NCI-H1105 (cell line): Measurements from ENCODE around the gene MAP1LC3A.

Experiments used
- DNase-seq: peaks from one replicate; lab custom pipeline; 2025; lab: John Stamatoyannopoulos, UW

The MAP1LC3A gene

DNA sequence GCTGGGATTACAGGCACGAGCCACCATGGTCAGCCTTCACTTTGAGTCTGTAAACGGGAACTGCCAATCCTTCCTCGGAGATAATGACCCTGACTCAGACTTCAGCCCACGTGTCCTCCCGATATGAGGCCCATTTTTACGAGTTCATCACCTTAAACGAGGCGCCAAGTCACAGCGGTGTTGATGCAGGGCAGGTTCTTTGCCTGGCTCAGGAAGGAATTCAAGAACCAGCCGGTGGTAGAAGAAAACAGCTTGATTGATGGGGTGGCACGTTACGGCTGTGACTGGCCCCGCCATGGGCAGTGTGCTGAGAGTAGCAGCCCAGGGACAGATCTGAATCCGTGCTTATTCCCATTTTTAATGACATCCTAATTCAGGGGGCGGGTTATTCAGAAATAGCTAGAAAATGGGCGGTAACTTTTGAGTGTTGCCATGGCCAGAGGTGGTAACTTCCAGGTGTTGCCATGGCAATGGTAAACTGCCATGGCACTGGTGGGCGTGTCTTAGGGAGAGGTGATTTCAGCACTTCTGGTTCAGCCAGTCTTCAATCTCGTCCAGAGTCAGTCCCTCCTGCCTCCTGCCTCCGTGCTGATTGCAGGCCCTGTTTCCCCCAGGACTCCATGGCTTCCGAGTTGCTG lies 9.1 kb upstream of the MAP1LC3A start:
- peak; percentile 33 for DNase-seq

DNA sequence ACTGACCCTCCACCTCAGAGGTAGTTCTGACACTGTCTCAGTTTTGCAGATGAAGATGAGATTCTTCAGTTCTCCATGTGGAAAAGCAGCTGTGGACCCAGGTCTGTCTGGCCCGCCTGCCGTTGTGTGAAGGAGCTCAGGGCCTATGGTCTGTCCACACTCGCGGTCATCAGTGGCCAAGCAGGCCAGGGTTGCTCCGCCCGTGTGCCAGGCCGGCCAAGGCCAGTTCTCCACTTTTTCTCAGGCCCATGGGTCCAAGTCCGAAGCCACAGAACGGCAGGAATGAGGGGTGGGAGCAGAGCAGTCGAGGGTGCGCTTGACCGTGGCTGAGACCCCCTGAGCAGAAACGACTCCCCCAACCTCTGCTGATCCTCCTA lies 8.6 kb upstream of the MAP1LC3A start:
- DNase-seq = no peak

DNA sequence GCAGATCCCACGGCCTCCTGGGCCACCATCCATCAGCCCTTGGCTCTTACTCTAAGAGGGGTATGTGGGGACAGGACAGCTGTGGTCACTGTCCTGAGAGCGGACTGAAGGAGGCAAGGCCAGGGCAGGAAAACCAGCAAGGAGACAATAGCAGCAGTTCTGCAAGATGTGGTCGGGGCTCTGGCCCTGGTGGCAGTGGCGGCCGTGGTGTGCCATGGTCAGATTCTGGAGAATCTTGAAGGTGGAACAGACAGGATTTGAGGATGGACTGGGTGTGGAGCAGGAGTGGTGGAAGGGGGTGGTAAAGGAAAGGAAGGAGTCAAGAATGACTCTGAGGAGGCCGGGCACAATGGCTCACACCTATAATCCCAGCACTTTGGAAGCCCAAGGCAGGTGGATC lies 5.9 kb upstream of the MAP1LC3A start:
- DNase-seq = no peak

DNA sequence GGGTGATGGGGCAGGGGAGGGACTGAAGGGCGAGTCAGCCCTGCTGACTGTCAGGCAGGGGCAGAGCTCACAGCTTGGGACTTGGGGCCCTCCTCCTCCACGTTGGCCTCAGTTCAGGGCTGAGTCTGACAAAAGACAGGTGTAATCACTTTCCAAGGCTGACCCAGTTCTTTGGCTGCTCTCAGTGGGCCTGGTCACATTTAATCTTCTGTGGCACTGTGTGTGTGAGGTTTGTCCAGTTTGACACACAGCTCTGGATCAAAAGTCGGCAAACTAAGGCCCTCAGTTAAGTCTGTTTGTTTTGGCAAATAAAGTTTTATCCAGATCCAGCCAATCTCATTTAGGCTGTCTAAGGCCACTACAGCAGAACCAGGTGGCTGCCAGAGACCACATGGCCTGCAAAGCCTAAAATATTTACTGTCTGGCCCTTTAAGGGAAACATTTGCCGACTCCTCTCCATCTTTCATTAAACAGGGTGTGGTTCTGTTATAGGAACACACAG lies 5.1 kb upstream of the MAP1LC3A start:
- DNase-seq = no peak

DNA sequence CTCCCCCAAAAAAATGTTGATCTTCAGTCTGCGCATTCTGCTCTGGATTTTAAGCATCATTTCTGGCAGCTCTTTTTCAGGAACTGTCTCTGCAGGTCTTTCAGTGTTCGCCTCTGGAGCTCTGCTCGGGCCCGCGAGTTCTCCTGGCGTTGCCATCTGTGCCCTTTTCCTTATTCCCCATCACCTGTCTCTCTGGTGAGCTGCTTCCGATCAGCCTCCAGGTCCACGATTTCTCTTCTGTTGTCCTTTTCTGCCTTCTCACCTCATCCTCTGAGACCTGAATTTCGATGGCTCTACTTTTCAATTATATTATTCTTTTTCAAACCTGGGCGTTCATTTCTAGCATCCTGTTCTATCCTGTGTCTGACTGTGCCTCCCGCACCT lies 590 bp upstream of the MAP1LC3A start:
- peak; percentile 46 for DNase-seq

DNA sequence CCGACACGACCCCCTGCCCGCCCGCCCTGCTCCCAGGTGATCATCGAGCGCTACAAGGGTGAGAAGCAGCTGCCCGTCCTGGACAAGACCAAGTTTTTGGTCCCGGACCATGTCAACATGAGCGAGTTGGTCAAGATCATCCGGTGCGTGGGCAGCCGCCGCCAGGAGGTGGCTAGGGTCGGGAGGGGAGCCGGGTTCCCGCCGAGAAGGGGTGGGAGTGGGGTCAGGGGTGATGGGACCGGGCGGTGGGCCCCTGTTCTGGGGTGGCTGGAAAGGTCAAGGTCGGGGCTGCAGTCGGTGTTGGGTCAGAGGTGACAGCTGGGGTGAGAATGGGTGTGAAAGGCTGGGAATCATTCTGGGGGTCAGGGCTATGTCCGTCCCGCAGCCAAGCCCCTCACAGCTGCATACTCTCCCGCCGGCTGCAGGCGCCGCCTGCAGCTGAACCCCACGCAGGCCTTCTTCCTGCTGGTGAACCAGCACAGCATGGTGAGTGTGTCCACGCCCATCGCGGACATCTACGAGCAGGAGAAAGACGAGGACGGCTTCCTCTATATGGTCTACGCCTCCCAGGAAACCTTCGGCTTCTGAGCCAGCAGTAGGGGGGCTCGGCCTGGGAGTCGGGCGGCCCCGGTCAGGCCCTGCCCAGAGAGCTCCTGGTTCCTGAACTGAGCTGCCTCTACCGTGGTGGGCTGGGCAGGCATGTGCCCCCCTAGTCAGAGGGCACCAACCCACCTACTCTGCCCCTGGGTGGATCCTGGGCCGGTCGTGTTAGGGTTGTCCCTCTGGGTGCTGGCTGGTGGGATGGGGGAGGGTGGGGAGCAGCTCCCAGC lies 1.0 kb downstream of the MAP1LC3A start:
- DNase-seq = no peak

DNA sequence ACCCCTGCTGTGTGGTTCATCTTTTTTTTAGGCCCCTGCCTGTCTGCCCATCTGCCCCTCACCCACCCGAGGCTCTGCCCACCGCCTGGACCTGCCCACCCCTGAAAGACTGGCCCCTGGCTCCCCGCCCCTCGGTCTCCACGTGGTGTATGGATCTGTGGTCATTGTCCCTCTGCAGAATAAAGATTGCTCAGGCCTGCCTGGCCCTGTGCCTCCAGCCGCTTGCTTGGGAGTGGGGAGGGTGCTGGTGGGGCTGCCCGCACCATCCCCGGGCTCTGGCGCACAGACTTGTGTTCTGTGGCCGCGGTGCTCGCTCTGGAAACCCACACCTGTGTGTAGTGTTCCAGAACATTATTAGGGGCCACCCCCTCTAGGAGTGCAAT lies 1.6 kb downstream of the MAP1LC3A start:
- DNase-seq = no peak

DNA sequence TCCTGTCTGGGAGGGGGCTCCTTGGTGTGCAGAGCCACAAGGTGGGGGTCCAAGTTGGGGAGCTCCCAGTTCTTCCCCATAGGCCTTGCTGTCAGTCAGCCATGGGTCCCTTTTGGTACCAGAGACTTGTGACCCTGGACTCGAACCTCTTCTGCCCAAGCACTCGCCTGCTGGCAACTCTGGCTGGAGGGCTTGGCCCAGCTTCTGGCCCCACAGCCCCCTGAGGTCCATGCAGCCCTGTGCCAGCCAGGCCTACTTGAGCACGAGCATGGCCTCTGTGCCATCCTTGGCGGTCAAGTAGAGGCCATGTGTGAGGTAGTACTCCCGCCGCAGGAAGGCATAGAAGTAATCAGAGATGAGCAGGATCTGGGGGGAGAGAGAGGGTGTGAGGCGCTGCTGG lies 2.1 kb downstream of the MAP1LC3A start:
- no peak for DNase-seq

DNA sequence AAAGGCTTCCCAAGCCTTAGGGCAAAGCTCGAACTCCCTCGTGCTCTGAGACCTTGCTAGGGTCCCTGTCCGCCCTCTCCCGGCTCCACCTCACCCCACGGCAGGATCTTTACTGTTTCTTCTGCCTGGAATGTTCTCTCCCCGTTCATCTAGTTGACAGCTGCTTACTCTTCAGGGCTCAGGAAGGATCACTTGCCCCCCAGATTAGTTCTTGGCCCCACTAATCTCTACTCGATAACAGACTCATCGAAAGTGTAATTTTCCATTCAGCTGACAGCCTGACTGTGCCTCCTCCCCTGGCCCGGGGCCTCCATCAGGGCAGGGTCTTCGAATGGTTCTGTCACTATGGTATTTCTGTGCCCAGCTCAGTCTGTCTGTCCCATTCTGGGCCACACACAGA lies 3.1 kb downstream of the MAP1LC3A start:
- no peak for DNase-seq

DNA sequence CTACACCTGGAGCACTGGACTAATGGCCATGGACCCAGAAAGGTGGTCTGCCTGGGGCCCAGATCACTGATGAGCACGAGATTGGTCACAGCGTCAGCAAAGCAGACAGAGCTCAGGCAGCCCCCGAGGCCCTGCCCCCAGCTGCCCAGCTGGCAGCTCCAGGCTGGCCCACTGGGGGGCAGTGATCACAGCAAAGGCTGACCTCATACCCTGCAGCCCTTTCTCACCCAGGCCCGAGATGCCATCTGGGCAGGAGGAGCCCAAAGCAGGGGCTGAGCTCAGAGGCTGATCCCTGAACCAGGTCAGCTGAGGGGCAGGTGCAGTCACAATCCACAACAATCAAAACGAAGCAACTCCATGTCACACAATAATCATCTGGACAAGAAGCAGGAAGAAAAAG lies 4.1 kb downstream of the MAP1LC3A start:
- DNase-seq = no peak

DNA sequence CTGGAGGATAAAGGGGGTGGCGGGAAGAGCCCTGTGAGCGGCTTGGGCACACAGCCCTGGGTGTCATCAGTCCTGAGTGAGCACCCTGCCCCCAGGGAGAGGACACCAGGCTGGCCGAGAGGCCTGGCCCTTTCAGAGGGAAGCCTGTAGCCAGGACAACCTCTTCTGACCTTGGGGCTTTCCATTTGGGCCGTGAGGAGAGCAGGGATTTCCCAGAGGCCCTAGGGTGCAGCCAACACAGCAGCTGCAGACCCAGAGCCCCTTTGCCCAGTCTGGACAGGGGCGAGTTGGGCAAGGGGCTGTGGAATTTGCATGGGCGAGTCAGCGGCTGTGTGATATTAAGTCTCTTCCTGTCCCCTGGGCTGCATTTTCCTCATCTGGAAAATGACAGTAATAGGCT lies 6.3 kb downstream of the MAP1LC3A start:
- no peak for DNase-seq

DNA sequence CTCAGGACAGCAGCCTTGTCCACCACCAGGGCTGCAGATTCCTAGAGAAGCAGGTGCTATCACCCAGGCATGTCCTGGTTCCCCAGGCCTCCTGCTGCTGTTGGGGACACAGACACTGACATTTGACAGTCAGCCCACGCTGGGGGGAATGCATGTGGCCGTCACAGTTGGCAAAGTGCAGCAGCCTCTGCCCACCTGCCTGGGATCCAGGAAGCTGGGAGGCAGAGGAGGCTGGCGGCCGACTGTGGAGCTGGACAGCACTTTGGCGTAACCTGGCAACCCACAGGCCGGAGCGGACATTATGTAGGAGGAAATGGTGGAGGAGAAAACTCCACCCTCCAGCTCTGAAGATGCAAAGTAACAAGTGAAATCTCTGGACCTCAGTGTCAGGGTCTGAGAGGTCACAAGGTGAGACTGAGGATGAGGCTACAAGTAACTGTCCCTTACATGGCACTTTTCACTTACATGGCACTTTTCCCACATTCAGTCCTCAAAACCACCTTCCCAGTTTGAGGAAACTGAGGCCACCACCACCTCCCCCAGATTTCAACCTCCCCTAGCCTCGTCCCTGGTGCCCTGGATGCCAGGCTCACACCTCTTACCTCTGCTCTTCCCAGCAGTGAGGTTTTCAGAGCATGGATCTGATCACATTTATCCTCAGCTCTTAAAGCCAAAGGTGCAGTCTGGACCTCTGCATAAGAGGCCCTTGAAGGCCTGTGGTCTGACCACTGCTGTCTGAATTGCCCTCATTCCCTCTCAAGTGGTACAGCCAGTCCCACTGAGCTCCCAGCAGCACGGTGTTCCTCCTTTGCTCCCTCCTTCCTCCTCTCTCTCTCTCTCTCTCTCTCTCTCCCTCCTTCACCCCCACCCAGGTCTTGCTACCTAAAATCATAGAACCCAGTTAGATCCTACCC lies 8.7 kb downstream of the MAP1LC3A start:
- DNase-seq = no peak

DNA sequence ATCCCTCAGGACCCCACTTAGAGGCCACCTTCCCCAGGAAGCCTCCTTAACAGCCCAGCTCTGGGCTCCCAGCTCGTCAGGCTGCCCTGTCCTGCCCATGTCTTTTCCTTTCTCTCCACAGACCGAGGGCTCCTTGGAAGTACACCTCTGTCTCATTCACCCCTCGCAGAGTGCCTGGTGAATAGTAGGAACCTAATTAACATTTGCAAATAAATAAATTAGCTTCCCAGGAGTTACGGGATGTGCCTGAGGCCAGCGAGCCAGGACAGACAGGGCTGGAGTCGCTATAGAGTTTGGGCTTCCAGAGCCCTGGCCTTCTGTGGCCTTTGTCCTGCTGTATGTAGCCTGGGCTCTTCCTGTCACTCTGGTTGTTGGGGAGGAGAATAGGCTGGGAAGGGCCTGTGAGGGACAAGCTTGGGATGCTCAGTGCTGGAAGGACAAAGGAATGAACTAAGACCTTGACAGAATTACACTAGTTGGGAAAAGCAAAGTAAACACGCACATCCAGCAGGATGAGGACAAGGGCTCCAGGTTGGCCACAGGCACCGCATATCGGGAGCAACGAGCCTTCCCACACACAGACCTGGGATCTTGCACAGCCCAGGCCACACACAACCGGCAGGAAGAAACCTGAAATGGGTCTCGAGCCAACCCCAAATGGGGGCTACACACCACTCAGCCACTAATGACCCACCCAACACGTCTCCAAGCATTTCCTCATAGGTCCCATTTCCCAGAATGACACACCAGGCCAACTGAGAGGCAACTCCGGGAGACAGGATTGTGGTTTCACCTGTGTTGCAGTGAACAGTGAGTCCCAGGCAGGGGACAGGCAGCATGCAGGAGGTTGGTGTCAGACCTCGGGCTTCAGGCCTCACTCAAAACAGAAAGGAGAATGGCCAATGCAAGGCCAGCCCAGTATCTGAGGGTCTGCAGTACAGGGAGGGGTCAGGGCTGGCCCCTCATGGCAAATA lies 9.7 kb downstream of the MAP1LC3A start:
- DNase-seq = no peak

DNA sequence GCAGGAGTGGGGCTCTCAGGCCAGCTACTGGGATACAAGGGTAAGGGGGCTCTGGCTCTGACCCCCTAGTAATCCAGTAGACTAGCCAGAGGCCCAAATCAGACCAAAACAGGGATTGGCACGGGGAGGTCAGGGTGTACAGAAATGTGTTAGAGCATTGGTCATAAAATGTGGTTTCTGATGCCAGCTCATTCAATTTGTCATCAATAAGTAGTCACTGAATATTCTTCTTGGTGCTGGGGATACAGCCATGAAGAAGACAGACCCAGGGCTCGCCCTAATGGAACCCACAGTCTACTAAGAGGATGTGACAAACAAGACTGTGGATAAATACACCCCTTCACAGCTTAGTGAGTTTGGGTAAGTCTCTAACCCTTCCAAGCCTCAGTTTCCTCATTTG lies 11.1 kb downstream of the MAP1LC3A start:
- no peak for DNase-seq

DNA sequence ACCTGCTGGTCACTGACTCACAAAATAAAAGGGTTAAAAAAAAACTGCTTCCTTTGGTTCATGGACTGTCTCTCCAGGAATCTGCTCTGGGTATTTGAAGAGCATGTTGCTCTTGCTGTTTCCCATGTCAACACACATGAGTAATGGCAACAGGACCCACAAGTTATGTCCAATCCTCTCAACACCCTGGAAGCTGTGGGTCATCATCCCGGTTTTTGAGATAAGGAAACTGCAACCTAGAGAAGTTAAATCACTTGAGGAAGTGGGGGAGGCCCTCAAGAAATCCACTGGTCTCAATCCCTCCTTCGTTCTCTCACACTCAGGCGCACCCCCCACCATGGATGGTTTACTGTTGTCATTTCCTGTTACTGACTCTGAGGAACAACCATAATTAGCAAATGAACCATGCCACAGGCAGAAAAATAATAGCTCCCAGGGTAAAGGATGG lies 12.4 kb downstream of the MAP1LC3A start:
- no peak for DNase-seq

DNA sequence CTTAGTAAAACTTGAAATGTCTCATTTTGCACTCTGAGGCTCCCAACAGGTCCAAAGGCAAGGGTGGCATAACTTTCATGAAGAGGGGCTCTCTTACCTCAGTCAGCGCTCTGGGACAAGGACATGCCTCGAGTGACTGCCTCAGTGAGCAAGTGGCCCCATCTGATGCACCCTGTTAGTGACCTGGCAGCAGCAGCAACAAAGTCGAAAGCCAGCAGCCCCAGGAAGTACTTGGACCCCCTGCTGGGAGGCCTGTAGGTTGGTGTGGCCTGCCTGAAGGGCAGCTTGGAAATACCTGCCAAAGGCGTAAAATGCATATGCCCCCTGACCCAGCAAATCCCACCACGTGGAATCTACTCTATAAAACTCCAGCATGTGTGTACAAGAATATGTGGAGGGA lies 13.2 kb downstream of the MAP1LC3A start:
- no peak for DNase-seq

DNA sequence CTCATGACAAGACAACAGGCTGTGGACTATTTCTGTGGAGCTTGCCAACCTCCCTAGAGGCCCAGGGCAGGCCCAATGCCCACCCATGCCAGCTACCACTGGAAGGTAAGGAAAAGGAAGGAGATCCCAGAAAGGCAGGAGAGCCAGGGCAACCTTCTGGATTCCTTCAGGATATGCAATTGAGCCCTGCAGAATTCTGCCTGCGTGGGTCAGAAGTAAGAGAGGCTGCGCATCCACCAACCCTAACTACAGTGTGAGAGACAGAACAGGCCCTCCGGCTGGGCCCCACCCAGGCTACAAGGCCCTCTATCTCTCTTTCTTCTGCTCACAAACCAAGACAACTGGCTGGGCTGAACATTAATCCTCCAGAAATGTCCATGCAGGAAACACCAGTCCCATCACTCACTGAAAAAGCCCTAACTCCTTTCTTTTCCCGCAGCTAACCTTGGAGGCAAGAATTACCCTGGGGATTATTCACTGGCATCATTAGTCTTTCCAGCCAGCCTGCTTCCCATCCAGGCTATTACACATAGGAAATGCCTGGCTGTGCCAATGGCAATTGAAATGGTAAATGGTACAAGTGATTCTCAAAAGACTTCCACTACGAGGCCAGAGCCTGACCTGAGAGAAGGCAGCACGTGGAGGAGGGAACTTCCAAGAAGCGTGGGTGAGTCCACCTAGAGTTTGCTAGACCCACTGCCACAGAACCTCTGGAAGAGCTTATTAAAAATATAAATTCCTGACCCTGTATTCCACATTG lies 15.2 kb downstream of the MAP1LC3A start:
- DNase-seq = no peak

DNA sequence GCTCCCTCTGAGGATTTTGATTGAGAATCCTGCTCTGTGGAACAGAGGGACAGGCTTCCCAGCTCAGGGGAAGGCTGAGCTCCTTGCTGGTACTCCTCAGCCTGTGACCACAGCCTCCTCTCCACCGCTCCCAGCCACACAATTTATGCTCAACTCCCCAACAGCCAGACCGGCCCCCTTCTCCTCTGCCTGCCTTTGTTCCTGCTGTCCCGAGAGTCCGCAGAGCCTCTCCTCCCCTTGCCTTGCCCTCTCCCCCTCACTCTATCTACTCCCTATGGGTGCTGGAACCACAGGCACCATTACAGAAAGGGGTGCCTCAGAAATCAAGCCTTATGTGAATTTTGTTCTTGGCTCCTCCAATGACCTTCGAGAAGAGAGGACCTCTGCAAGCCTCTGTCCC lies 15.9 kb downstream of the MAP1LC3A start:
- DNase-seq = no peak

DNA sequence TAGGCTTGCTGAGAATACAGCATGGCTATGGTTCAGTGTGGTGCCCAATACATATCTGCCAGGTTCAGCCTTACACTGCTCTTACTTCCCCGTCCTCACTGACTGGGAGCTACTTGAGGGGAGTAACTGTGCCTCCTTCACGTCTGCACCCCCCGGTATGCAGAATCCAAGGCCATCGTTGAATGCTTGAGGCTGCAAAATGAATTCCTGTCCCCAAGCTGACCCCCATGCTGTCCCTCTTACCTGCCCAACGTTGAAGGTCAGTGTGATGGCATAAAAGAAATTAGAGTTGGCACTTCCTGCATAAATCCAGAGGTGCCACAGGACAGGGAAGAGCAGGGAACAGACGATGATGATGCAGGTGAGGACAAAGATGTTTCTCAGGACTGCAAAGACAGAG lies 16.3 kb downstream of the MAP1LC3A start:
- DNase-seq = no peak

DNA sequence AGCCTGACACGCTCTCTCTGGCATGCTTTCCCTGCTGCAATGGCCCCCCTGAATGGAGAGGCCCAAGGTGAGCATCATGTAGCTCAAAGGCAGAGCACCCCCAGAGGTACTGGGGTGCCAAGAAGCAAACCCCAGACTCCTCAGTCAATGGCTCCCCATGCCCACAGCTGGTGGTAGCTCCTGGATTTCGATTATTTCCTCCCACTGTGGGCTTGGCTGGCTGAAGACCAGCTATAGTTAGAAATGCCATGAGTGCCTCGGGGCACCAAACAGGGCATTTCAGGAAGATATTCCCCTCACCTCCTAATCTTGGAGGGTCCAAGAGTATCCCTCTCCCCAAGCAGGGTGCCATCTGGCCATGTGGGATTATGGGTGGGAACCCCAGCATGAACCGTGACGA lies 16.8 kb downstream of the MAP1LC3A start:
- no peak for DNase-seq

DNA sequence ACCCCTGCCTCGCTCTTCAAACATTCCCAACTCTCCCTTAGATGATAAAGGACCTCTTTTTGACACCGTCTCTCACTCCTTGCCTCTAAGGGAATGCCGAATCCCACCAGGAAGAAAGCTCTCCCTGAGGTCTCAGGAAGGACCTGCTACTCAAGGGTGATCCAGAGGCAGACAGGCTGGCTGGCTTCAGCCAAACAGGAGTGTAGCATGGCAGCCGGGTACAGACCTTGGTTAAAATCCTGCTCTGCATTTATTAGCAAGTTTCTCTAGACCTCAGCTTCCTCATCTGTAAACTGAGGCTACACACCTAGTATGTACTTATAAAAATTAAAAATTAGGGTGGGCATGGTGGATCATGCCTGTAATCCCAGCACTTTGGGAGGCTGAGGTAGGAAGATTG lies 17.2 kb downstream of the MAP1LC3A start:
- DNase-seq = no peak
